Lung (tissue), 12 donors: ENCODE results near the gene ZGPAT. TPM values are rescaled to one million over a fixed set of nuclear protein-coding genes. Genes with fewer than 3 reads are reported as not detected.

Source experiments
- ATAC-seq: fragments of 200-7000 bp; cut with Tn5 transposase; one replicate; pipeline ENCODE4 v1.9.1; 2020; ENCODE audit warnings: moderate number of reproducible peaks; ENCODE audit not compliant: insufficient read depth, low FRiP score
- DNase-seq, 3 donors: peaks; one replicate each; pipeline ENCODE4 v3.0.0-alpha.2; 2013 to 2017
- H3K27ac ChIP-seq, 2 donors: one replicate each; pipeline ENCODE4 v1.5.1; 2013; ENCODE audit warnings: mild to moderate bottlenecking in 2 of 2, moderate library complexity in 2 of 2, control low read depth in 1 of 2, inconsistent platforms in 1 of 2, low read depth in 1 of 2, low read length in 1 of 2
- H3K27me3 ChIP-seq, 3 donors: one replicate each; pipeline ENCODE4 v1.5.1; 2013; ENCODE audit warnings: low read length in 2 of 3; ENCODE audit not compliant: control insufficient read depth in 3 of 3, insufficient read depth in 3 of 3
- H3K36me3 ChIP-seq, 4 donors: one replicate each; pipeline ENCODE4 v1.5.1; 2013; ENCODE audit warnings: low read length in 4 of 4, mild to moderate bottlenecking in 1 of 4, moderate library complexity in 1 of 4; ENCODE audit not compliant: control insufficient read depth in 4 of 4, insufficient read depth in 4 of 4
- H3K4me1 ChIP-seq, 5 donors: one replicate each; pipeline ENCODE4 v1.5.1; 2013; ENCODE audit warnings: low read length in 5 of 5, mild to moderate bottlenecking in 2 of 5, moderate library complexity in 1 of 5; ENCODE audit not compliant: control insufficient read depth in 5 of 5, insufficient read depth in 5 of 5
- H3K4me3 ChIP-seq: one replicate; pipeline ENCODE4 v1.5.1; 2013; ENCODE audit warnings: mild to moderate bottlenecking, control low read depth, moderate library complexity
- H3K9ac ChIP-seq, 2 donors: one replicate each; pipeline ENCODE4 v1.5.1; 2013; ENCODE audit warnings: low read length in 2 of 2, control low read depth in 1 of 2; ENCODE audit not compliant: insufficient read depth in 1 of 2
- H3K9me3 ChIP-seq, 4 donors: one replicate each; pipeline ENCODE4 v1.5.1; 2013; ENCODE audit warnings: low read length in 3 of 4, mild to moderate bottlenecking in 1 of 4, moderate library complexity in 1 of 4; ENCODE audit not compliant: control insufficient read depth in 4 of 4, insufficient read depth in 3 of 4
- WGBS, 2 donors: extraction: QIAGEN DNeasy Blood & Tissue Kit; methylation state at CpG; one replicate each; pipeline ENCODE4 v1.1.7; 2013; 5-methylcytosine and 5-hydroxymethylcytosine counted together
- polyA plus RNA-seq, 2 donors: library from polyadenylated mRNA; stranded (reverse); fragments of 200-250 nt; gene quantifications; one replicate each; pipeline ENCODE4 v1.2.1, GENCODE V29; 2013
- total RNA-seq, 2 donors: library from RNA; depleted of rRNA in 1 of 2; stranded (reverse); fragments of >200 nt in 1 of 2; gene quantifications; one replicate each; pipeline ENCODE4 v1.2.1, GENCODE V29; 2014 to 2021
- TF ChIP-seq, protein P1 (sequence below): IDR thresholded peaks from 2 replicates; pipeline ENCODE4 v1.5.1; 2012; ENCODE audit warnings: mild to moderate bottlenecking; ENCODE audit errors: control extremely low read depth, extremely low read depth
- donor health status: control.
- donor health status: control.
- donor health status: Bipolar disorder and iron deficiency.
- donor health status: healthy.
- donor health status: DM: yes; HTN: yes; CAD: no.

ZGPAT gene
- total and polyA plus RNA-seq, 4 donors = 18.3 to 45.0 (median 33.7) TPM

- 80 to 83% methylated on average over 25 of the region's 25 CpGs for WGBS, 2 donors
- Histone ChIP-seq H3K9me3 (no peaks in the 10 kb centered on the region), H3K27me3 (no peaks in the 10 kb centered on the region), H3K4me3 (no peak overlapping the region), H3K4me1 (peaks cover 0 to 38% (median 0%) of the 10 kb centered on the region in 5 donors), H3K36me3 (peaks cover 0 to 34% (median 5%) of the 10 kb centered on the region in 4 donors), H3K9ac (no peak overlapping the region), H3K27ac (peak overlapping the region in 1 of 2 donors; percentile 39)
- DNase-seq (no peak), ATAC-seq (no peak)
- TF ChIP-seq, protein P1, sequence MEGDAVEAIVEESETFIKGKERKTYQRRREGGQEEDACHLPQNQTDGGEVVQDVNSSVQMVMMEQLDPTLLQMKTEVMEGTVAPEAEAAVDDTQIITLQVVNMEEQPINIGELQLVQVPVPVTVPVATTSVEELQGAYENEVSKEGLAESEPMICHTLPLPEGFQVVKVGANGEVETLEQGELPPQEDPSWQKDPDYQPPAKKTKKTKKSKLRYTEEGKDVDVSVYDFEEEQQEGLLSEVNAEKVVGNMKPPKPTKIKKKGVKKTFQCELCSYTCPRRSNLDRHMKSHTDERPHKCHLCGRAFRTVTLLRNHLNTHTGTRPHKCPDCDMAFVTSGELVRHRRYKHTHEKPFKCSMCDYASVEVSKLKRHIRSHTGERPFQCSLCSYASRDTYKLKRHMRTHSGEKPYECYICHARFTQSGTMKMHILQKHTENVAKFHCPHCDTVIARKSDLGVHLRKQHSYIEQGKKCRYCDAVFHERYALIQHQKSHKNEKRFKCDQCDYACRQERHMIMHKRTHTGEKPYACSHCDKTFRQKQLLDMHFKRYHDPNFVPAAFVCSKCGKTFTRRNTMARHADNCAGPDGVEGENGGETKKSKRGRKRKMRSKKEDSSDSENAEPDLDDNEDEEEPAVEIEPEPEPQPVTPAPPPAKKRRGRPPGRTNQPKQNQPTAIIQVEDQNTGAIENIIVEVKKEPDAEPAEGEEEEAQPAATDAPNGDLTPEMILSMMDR = no peak
These were observed 12.2 kb upstream of the ZGPAT start for GRCh38 chr20:63695424-63696305.

DNA sequence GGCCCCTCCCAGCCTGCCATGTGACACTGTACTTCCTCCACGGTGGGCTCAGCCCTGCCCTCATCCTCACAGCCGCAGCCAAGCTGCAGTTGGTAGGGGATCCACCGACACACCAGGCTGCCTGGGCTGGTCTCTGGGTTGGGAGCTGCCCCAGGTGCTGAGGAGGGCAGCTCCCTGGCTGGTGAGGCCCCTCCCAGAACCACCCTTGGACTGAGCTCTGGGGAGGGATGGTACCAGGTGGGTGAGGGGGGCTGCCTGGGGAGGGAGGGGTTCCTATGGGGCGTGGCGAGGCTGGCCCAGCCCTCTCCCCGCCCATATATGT, 11.6 kb upstream of the ZGPAT start:
- Histone ChIP-seq H3K36me3 (peaks cover 0 to 34% (median 5%) of the 10 kb centered on the region in 4 donors), H3K4me1 (peaks cover 0 to 35% (median 0%) of the 10 kb centered on the region in 5 donors), H3K9me3 (no peaks in the 10 kb centered on the region), H3K27ac (peak overlapping the region in 1 of 2 donors; percentile 39), H3K4me3 (peak overlapping the region; percentile 58), H3K9ac (no peak overlapping the region), H3K27me3 (no peaks in the 10 kb centered on the region)
- TF ChIP-seq, protein P1 = no peak
- no peak for ATAC-seq
- DNase-seq = no peak
- WGBS, 2 donors = 16 to 21% methylated on average over 6 of the region's 6 CpGs

DNA sequence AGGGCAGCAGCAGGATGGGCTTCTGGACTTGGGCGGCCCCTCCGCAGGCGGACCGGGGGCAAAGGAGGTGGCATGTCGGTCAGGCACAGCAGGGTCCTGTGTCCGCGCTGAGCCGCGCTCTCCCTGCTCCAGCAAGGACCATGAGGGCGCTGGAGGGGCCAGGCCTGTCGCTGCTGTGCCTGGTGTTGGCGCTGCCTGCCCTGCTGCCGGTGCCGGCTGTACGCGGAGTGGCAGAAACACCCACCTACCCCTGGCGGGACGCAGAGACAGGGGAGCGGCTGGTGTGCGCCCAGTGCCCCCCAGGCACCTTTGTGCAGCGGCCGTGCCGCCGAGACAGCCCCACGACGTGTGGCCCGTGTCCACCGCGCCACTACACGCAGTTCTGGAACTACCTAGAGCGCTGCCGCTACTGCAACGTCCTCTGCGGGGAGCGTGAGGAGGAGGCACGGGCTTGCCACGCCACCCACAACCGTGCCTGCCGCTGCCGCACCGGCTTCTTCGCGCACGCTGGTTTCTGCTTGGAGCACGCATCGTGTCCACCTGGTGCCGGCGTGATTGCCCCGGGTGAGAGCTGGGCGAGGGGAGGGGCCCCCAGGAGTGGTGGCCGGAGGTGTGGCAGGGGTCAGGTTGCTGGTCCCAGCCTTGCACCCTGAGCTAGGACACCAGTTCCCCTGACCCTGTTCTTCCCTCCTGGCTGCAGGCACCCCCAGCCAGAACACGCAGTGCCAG, 11.0 kb upstream of the ZGPAT start, which contains the start of gene TNFRSF6B:
TSS of gene TNFRSF6B (plus strand) at position 25 of the 729 bp plus-strand sequence. CDS start at position 141, 116 bp downstream.
- no peak for DNase-seq
- WGBS, 2 donors = 15% methylated on average over 47 to 52 of the region's 52 CpGs

More for the DNA sequence above, 11.0 kb upstream of the ZGPAT start, which contains the start of gene TNFRSF6B:
- H3K36me3 ChIP-seq = peaks cover 0 to 32% (median 5%) of the 10 kb centered on the region in 4 donors
- TF ChIP-seq, protein P1 = no peak
- H3K9ac ChIP-seq = no peak within 1 kb of the TSS
- peak within 1 kb of the TSS; percentile 39 to 77 for H3K27ac ChIP-seq
- ATAC-seq = no peak
- no peaks in the 10 kb centered on the region for H3K27me3 ChIP-seq
- H3K4me1 ChIP-seq = peaks cover 0 to 29% (median 0%) of the 10 kb centered on the region in 5 donors
- H3K9me3 ChIP-seq = no peaks in the 10 kb centered on the region
- peak within 1 kb of the TSS; percentile 58 for H3K4me3 ChIP-seq
